CD4-positive, alpha-beta T cell treated with Interleukin-15 for 4 hours (primary cell): ENCODE data around the gene AGBL5.
A peak's percentile ranks its signal among the peaks of the same experiment; 100 is the strongest.
"Not testable (repeated sequence)": the region's sequence is repeated elsewhere in the genome, so short reads cannot be mapped to it uniquely, and the experiment has no call there.

Experiments used
- DNase-seq: peaks from one replicate; pipeline ENCODE4 v3.0.0-alpha.2; 2020; ENCODE audit warnings: low spot score

The AGBL5 gene

GRCh38 chr2:27091746-27092695, 40.6 kb downstream of the AGBL5 start:
- no peak for DNase-seq

GRCh38 chr2:27092696-27093429, 41.4 kb downstream of the AGBL5 start:
- DNase-seq = no peak

- no peak for DNase-seq
These were observed 42.2 kb downstream of the AGBL5 start for GRCh38 chr2:27093430-27094352.

GRCh38 chr2:27094353-27094984, 43.0 kb downstream of the AGBL5 start:
- no peak for DNase-seq

GRCh38 chr2:27095427-27095744, 43.9 kb downstream of the AGBL5 start:
- DNase-seq = no peak

GRCh38 chr2:27095745-27096651, 44.5 kb downstream of the AGBL5 start:
- peak; percentile 45 for DNase-seq

GRCh38 chr2:27096748-27097297, 45.4 kb downstream of the AGBL5 start:
- no peak for DNase-seq

- no peak for DNase-seq
These were observed 45.9 kb downstream of the AGBL5 start for GRCh38 chr2:27097341-27097740.

GRCh38 chr2:27099334-27099955, 48.0 kb downstream of the AGBL5 start:
- DNase-seq = no peak

- DNase-seq = no peak
These were observed 48.6 kb downstream of the AGBL5 start for GRCh38 chr2:27100036-27100435.

GRCh38 chr2:27102329-27102728, 50.9 kb downstream of the AGBL5 start:
- no peak for DNase-seq

GRCh38 chr2:27105981-27106380, 54.5 kb downstream of the AGBL5 start:
- no peak for DNase-seq

GRCh38 chr2:27108221-27108620, 56.8 kb downstream of the AGBL5 start:
- DNase-seq = no peak

GRCh38 chr2:27109083-27109482, 57.6 kb downstream of the AGBL5 start:
- DNase-seq = no peak

- DNase-seq = not testable (repeated sequence)
These were observed 59.3 kb downstream of the AGBL5 start for GRCh38 chr2:27110603-27111352.

GRCh38 chr2:27111392-27112078, 60.1 kb downstream of the AGBL5 start:
- not testable (repeated sequence) for DNase-seq

GRCh38 chr2:27115519-27115918, 64.1 kb downstream of the AGBL5 start:
- no peak for DNase-seq

GRCh38 chr2:27117995-27118524, 66.6 kb downstream of the AGBL5 start:
- DNase-seq = no peak
